GM21825 (cell line): ENCODE results near the gene GPR132.

Source experiments
- ATAC-seq: cut with Tn5 transposase; IDR thresholded peaks from one replicate; pipeline ENCODE4 v1.9.1; 2021; ENCODE audit warnings: mild to moderate bottlenecking, moderate library complexity; ENCODE audit not compliant: unreplicated experiment

Gene GPR132

GRCh38 chr14:105006831-105007592 is 58.2 kb downstream of the GPR132 start:
- ATAC-seq: no peak

GRCh38 chr14:105005929-105006830 is 59.0 kb downstream of the GPR132 start:
- ATAC-seq: no peak

GRCh38 chr14:105005329-105005928 is 59.8 kb downstream of the GPR132 start:
- ATAC-seq: no peak
